ENCODE results near the gene ADH5.
"Not testable (repeated sequence)": the region's sequence is repeated elsewhere in the genome, so short reads cannot be mapped to it uniquely, and the experiment has no call there.

The ADH5 gene

GRCh38 chr4:99028187-99028586 lies 60.4 kb downstream of the ADH5 start:
- DNase-seq, result no peak

GRCh38 chr4:99027304-99027703 lies 61.3 kb downstream of the ADH5 start:
- no peak for DNase-seq

- DNase-seq, result no peak
Observed at GRCh38 chr4:99025506-99025905, 63.1 kb downstream of the ADH5 start.

GRCh38 chr4:99024481-99025275 lies 63.9 kb downstream of the ADH5 start:
- DNase-seq, result no peak

- not testable (repeated sequence) for DNase-seq
Observed at GRCh38 chr4:99023800-99024251, 64.8 kb downstream of the ADH5 start.

- DNase-seq, result no peak
Observed at GRCh38 chr4:99022566-99022965, 66.0 kb downstream of the ADH5 start.

GRCh38 chr4:99021386-99021785 lies 67.2 kb downstream of the ADH5 start:
- no peak for DNase-seq

Measured in suppressor macrophage (primary cell).